Neutrophil (primary cell): ENCODE results near the gene AGPS.
"Not testable (repeated sequence)": the region's sequence is repeated elsewhere in the genome, so short reads cannot be mapped to it uniquely, and the experiment has no call there.

Source experiments
- H3K27ac ChIP-seq: fragments of 200-600 bp; sonication (generic); 2 replicates; pipeline ENCODE4 v1.5.1; 2016; ENCODE audit warnings: mild to moderate bottlenecking, moderate library complexity
- H3K27me3 ChIP-seq: fragments of 200-600 bp; sonication (generic); 2 replicates; pipeline ENCODE4 v1.6.0; 2016; ENCODE audit warnings: mild to moderate bottlenecking
- H3K36me3 ChIP-seq: fragments of 200-600 bp; sonication (generic); 2 replicates; pipeline ENCODE4 v1.5.1; 2017
- H3K4me1 ChIP-seq, 2 experiments: fragments of 200-600 bp in 1 of 2; sonication (generic) in 1 of 2; 1 replicate in 1 of 2; 2 replicates in 1 of 2; pipeline versions ENCODE4 v1.5.1 to v1.6.1; 2013 to 2016; ENCODE audit warnings: low read depth in 1 of 2, low read length in 1 of 2, mild to moderate bottlenecking in 1 of 2, moderate library complexity in 1 of 2; ENCODE audit not compliant: control insufficient read depth in 1 of 2, insufficient read depth in 1 of 2
- H3K4me3 ChIP-seq, 2 experiments: fragments of 200-600 bp in 1 of 2; sonication (generic) in 1 of 2; 1 replicate in 1 of 2; 2 replicates in 1 of 2; pipeline ENCODE4 v1.5.1; 2013 to 2016; ENCODE audit warnings: low read depth in 1 of 2, low read length in 1 of 2, mild to moderate bottlenecking in 1 of 2, moderate library complexity in 1 of 2
- H3K9me3 ChIP-seq: fragments of 200-600 bp; sonication (generic); 2 replicates; pipeline ENCODE4 v1.5.1; 2016
- CTCF ChIP-seq: fragments of 200-600 bp; sonication (generic); IDR thresholded peaks from 2 replicates; pipeline ENCODE4 v1.5.1; 2016; ENCODE audit warnings: antibody characterized with exemption

Gene AGPS

GRCh38 chr2:177550264-177551200, 158.0 kb downstream of the AGPS start:
- no peak overlapping the region for H3K4me3 ChIP-seq
- no peak overlapping the region for H3K27ac ChIP-seq
- no peak for TF ChIP-seq CTCF
- H3K9me3 ChIP-seq, result no peaks in the 10 kb centered on the region
- peaks cover 12 to 13% of the 10 kb centered on the region in 2 experiments for H3K4me1 ChIP-seq
- H3K36me3 ChIP-seq, result no peaks in the 10 kb centered on the region
- H3K27me3 ChIP-seq, result no peaks in the 10 kb centered on the region

GRCh38 chr2:177551360-177551759, 158.8 kb downstream of the AGPS start:
- H3K9me3 ChIP-seq, H3K36me3 ChIP-seq: not testable (repeated sequence)

GRCh38 chr2:177551989-177552421, 159.4 kb downstream of the AGPS start:
- H3K27ac ChIP-seq, result peak overlapping the region; percentile 94
- H3K4me1 ChIP-seq, result peaks cover 12 to 13% of the 10 kb centered on the region in 2 experiments
- no peaks in the 10 kb centered on the region for H3K36me3 ChIP-seq
- no peaks in the 10 kb centered on the region for H3K27me3 ChIP-seq
- H3K9me3 ChIP-seq, result no peaks in the 10 kb centered on the region
- H3K4me3 ChIP-seq, result peak overlapping the region; percentile 86 to 93
- TF ChIP-seq CTCF, result no peak

More at GRCh38 chr2:177551360-177551759, 158.8 kb downstream of the AGPS start:
- not testable (repeated sequence) for H3K4me3 ChIP-seq, H3K27ac ChIP-seq, H3K27me3 ChIP-seq
- peaks cover 12 to 13% of the 10 kb centered on the region in 2 experiments for H3K4me1 ChIP-seq

- peak overlapping the region; percentile 94 for H3K27ac ChIP-seq
- peaks cover 12 to 13% of the 10 kb centered on the region in 2 experiments for H3K4me1 ChIP-seq
- no peaks in the 10 kb centered on the region for H3K36me3 ChIP-seq
- no peaks in the 10 kb centered on the region for H3K27me3 ChIP-seq
- H3K4me3 ChIP-seq, result peak overlapping the region; percentile 86 to 93
- peak; percentile 38 for TF ChIP-seq CTCF
- H3K9me3 ChIP-seq, result no peaks in the 10 kb centered on the region
Observed at GRCh38 chr2:177552422-177553175, 160.0 kb downstream of the AGPS start.

GRCh38 chr2:177553176-177553884, 160.8 kb downstream of the AGPS start:
- Histone ChIP-seq H3K4me3 (peak overlapping the region; percentile 86 to 93), H3K27ac (peak overlapping the region; percentile 94)
- no peak for TF ChIP-seq CTCF

More at GRCh38 chr2:177553176-177553884, 160.8 kb downstream of the AGPS start:
- Histone ChIP-seq H3K27me3 (no peaks in the 10 kb centered on the region), H3K36me3 (no peaks in the 10 kb centered on the region), H3K9me3 (no peaks in the 10 kb centered on the region), H3K4me1 (peaks cover 12 to 13% of the 10 kb centered on the region in 2 experiments)
